ENCODE data around the gene CHD3. TPM values are rescaled to one million over a fixed set of nuclear protein-coding genes. Genes with fewer than 3 reads are reported as not detected.

The CHD3 gene
- total RNA-seq, 2 experiments from 2014 or later = 130 to 139 TPM

- Mint-ChIP-seq H3K27me3 (peaks cover 1% of the 10 kb centered on the region), H3K9me3 (no peaks in the 10 kb centered on the region), H3K27ac (no peak overlapping the region), H3K4me1 (ENCODE audit: low read depth) (peaks cover 21% of the 10 kb centered on the region), H3K36me3 (ENCODE audit: low read depth) (peaks cover 2% of the 10 kb centered on the region), H3K4me3 (no peak overlapping the region)
- ChIA-PET CTCF (interaction anchor here (0.8 to 1.8 kb wide), 4 partner anchors 16 to 155 kb away, joined by 3 to 4 read pairs (median 4); no protein-coding TSS in a partner anchor), POLR2A (interaction anchor here (0.8 to 1.0 kb wide), 2 partner anchors 11 to 47 kb away, joined by 3 read pairs; no protein-coding TSS in a partner anchor)
- no peak for TF ChIP-seq CTCF (IDR thresholded peaks at IDR 0.05)
- DNase-seq (no peak), ATAC-seq (no peak)
- intact Hi-C loops (cut with micrococcal nuclease) = no loop called here
These were observed 67.0 kb downstream of the CHD3 start for GRCh38 chr17:7955414-7956227.

DNA sequence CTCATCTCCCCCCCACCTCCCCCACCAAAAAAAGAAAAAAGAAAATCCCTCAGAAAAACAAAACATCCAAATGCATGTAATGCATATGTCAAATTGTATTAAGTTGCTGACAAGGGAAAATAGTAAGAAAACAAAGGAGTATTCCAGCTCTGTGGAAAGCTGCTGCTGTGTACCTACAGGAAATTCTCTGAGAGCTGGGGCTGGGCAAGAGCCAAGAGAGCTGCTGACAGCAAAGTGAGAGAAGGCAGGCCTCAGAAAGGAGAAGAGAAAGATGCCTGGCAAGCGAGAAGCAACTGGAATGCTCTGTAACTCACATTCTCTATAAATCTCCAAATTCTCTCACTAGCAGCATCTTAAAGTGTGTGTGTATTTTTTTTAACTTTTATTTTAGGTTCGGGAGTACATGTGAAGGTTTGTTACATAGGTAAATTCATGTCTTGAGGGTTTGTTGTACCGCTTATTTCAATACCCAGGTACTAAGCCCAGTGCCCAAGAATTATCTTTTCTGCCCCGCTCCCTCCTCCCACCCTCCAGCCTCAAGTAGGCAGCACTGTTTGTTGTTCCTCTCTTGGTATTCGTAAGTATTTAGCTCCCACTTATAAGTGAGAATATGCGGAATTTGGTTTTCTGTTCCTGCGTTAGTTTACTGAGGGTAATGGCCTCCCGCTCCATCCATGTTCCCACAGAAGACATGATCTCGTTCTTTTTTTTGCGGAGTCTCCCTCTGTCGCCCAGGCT is 67.8 kb downstream of the CHD3 start:
- no peak for ATAC-seq
- no peak for TF ChIP-seq CTCF (IDR thresholded peaks at IDR 0.05)
- H3K27ac Mint-ChIP-seq = no peak overlapping the region
- H3K4me1 Mint-ChIP-seq (ENCODE audit: low read depth) = peaks cover 14% of the 10 kb centered on the region
- CTCF ChIA-PET = interaction anchor here (0.7 to 1.8 kb wide), 6 partner anchors 12 to 155 kb away, joined by 3 to 4 read pairs (median 3); no protein-coding TSS in a partner anchor
- H3K4me3 Mint-ChIP-seq = no peak overlapping the region
- DNase-seq = no peak
- H3K27me3 Mint-ChIP-seq = peaks cover 3% of the 10 kb centered on the region
- H3K36me3 Mint-ChIP-seq (ENCODE audit: low read depth) = peaks cover under 1% of the 10 kb centered on the region
- POLR2A ChIA-PET = no interaction called here
- H3K9me3 Mint-ChIP-seq = no peaks in the 10 kb centered on the region
- intact Hi-C loops (cut with micrococcal nuclease) = no loop called here

DNA sequence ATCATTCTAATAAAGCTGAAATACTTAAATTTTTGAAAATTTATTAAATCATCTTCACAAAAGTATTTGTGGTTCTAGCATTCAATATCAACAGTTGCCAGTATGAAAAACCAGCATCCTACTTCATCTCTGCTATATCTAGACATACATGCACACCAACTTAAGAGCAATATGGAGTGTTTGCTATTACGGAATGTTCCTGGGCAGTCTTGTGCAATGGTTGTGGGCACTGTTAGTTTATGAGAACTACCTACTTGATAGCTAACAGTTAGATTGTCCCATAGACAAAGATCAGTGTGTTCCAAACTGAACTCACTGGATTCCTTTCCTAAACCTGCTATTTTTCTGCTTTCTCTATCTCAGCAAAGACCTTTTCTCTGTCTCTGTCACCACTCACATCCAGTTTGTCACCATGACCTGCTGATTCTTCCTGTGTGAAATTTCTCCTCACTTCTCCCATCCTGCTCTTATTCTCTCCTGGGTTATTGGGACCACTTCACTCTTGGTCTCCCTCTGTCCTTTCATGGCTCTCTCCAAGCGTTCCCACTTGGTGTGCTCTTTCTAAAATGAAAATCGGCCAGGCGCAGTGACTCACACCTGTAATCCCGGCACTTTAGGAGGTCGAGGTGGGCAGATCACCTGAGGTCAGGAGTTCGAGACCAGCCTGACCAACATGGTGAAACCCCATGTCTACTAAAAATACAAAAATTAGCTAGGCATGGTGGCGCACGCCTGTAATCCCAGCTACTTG is 71.1 kb downstream of the CHD3 start:
- Mint-ChIP-seq H3K27me3 (peaks cover 3% of the 10 kb centered on the region), H3K36me3 (ENCODE audit: low read depth) (no peaks in the 10 kb centered on the region), H3K4me3 (no peak overlapping the region), H3K27ac (no peak overlapping the region), H3K9me3 (no peaks in the 10 kb centered on the region), H3K4me1 (ENCODE audit: low read depth) (no peaks in the 10 kb centered on the region)
- TF ChIP-seq CTCF (IDR thresholded peaks at IDR 0.05) = no peak
- CTCF ChIA-PET = interaction anchor here (1.4 kb wide), 1 partner anchor 30 kb away, joined by 4 read pairs; no protein-coding TSS in a partner anchor
- intact Hi-C loops (cut with micrococcal nuclease) = no loop called here
- POLR2A ChIA-PET = no interaction called here
- ATAC-seq = no peak
- no peak for DNase-seq

- TF ChIP-seq CTCF (IDR thresholded peaks at IDR 0.05) = no peak
- POLR2A ChIA-PET = interaction anchor here (1.3 kb wide), 1 partner anchor 9 kb away, joined by 4 read pairs; no protein-coding TSS in a partner anchor
- DNase-seq (no peak), ATAC-seq (no peak)
- no peak overlapping the region for H3K27ac Mint-ChIP-seq
- no peaks in the 10 kb centered on the region for H3K4me1 Mint-ChIP-seq (ENCODE audit: low read depth)
- CTCF ChIA-PET = interaction anchor here (2.4 kb wide), 1 partner anchor 28 kb away, joined by 12 read pairs; no protein-coding TSS in a partner anchor
- intact Hi-C loops (cut with micrococcal nuclease) = no loop called here
- H3K9me3 Mint-ChIP-seq = no peaks in the 10 kb centered on the region
- H3K4me3 Mint-ChIP-seq = no peak overlapping the region
- peaks cover 3% of the 10 kb centered on the region for H3K27me3 Mint-ChIP-seq
- no peaks in the 10 kb centered on the region for H3K36me3 Mint-ChIP-seq (ENCODE audit: low read depth)
These were observed 72.8 kb downstream of the CHD3 start for GRCh38 chr17:7961421-7961820.

Other genes starting within 250 kb of the CHD3 start
- gene ATP1B2, start 237.9 kb upstream of the CHD3 start, total RNA-seq = under 1 TPM in 1 of 2 experiments, not detected in 1; 0.38 TPM
- gene TP53, start 201.3 kb upstream of the CHD3 start, total RNA-seq = 100 to 1,000 TPM; 129 to 138 TPM
- 10 to 100 TPM; 27.5 to 28.6 TPM for gene WRAP53, start 200.3 kb upstream of the CHD3 start, total RNA-seq
- gene EFNB3, start 183.6 kb upstream of the CHD3 start, total RNA-seq = not detected
- gene DNAH2, start 171.0 kb upstream of the CHD3 start, total RNA-seq = not detected
- gene KDM6B, start 54.6 kb upstream of the CHD3 start, total RNA-seq = 10 to 100 TPM; 49.2 to 53.8 TPM
- 1 to 10 TPM; 2.4 to 2.9 TPM for gene TMEM88, start 33.7 kb upstream of the CHD3 start, total RNA-seq
- gene NAA38, start 31.2 kb upstream of the CHD3 start, total RNA-seq = 10 to 100 TPM; 72.8 to 77.2 TPM
- 10 to 100 TPM; 13.5 to 16.2 TPM for gene CYB5D1, start 30.8 kb upstream of the CHD3 start, total RNA-seq
- 1 to 10 TPM; 5.1 to 5.2 TPM for gene RNF227, start 27.5 kb downstream of the CHD3 start, total RNA-seq
- 1 to 10 TPM; 7.2 to 7.6 TPM for gene KCNAB3, start 41.1 kb downstream of the CHD3 start, total RNA-seq
- gene TRAPPC1, start 43.2 kb downstream of the CHD3 start, total RNA-seq = 100 to 1,000 TPM; 140 to 143 TPM
- 10 to 100 TPM; 48.4 to 54.1 TPM for gene CNTROB, start 43.4 kb downstream of the CHD3 start, total RNA-seq
- gene GUCY2D, start 113.8 kb downstream of the CHD3 start, total RNA-seq = not detected
- under 1 TPM in 1 of 2 experiments, not detected in 1; 0.16 TPM for gene ALOX15B, start 150.3 kb downstream of the CHD3 start, total RNA-seq
- gene ALOX12B, start 198.9 kb downstream of the CHD3 start, total RNA-seq = 1 to 10 TPM; 4.3 to 5.2 TPM
- gene ALOXE3, start 229.7 kb downstream of the CHD3 start, total RNA-seq = under 1 TPM in 1 of 2 experiments, not detected in 1; 0.09 TPM
- gene HES7, start 235.3 kb downstream of the CHD3 start, total RNA-seq = 1 to 10 TPM; 4.0 to 4.9 TPM